C4-2B (cell line): ENCODE measurements around the gene TMEM19.

ENCODE experiments used
- H3K27ac ChIP-seq: fragments of 450-650 bp; 2 replicates; pipeline ENCODE4 v1.5.1; 2017
- CTCF ChIP-seq: fragments of 450-650 bp; conservative IDR thresholded peaks from 2 replicates; pipeline ENCODE4 v1.5.1; 2017; ENCODE audit warnings: mild to moderate bottlenecking
- ZFX ChIP-seq: fragments of 450-650 bp; IDR thresholded peaks from 2 replicates; pipeline ENCODE4 v1.6.1; 2017

TMEM19 gene

DNA sequence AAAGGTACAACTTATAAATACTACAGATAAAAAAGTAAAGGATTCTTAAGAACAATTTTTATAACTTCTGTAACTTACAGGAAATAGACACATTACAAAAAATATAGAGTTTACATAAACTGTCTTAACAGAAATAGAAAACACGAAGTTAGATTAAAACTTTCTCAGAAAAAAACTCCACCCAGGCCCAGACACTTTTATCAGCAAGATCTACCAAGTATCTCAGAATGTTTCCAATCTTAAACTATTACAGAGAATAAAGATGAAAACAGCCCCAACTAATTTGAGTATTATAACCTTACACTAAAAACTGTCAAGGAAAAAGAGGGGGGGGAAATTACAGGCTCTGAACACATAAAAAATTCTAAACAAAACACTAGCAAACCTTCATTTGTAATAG lies 30.4 kb upstream of the TMEM19 start:
- no peak overlapping the region for H3K27ac ChIP-seq
- TF ChIP-seq ZFX: no peak
- TF ChIP-seq CTCF: no peak

GRCh38 chr12:71655907-71656306 lies 30.0 kb upstream of the TMEM19 start:
- TF ChIP-seq ZFX: no peak
- no peak for TF ChIP-seq CTCF

DNA sequence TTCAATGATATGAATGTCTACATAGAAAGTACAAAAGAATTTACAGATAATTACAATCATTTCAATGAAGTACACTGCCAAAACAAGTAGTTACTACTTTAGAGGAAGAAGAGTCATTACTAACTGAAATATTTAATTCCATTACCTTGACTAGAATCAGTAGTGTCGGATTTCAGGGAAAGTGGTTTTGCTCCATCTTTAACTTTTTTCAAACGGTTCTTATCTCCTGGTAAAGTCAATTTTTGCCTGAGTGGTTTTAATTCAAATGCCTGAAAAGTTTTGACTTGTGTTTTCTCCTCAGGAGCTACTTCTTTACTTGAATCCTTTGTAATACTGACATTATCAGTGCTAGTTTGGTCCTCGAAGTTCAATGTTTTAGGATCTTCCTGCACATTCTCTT lies 29.1 kb upstream of the TMEM19 start:
- H3K27ac ChIP-seq: no peak overlapping the region
- TF ChIP-seq ZFX (no peak), CTCF (no peak)

More at GRCh38 chr12:71655907-71656306, 30.0 kb upstream of the TMEM19 start:
- H3K27ac ChIP-seq: no peak overlapping the region

- TF ChIP-seq CTCF: no peak
- no peak for TF ChIP-seq ZFX
- H3K27ac ChIP-seq: no peak overlapping the region
Observed at GRCh38 chr12:71661977-71662530, 23.8 kb upstream of the TMEM19 start.

- peak overlapping the region; percentile 98 for H3K27ac ChIP-seq
Observed at GRCh38 chr12:71662849-71663560, 22.9 kb upstream of the TMEM19 start.

GRCh38 chr12:71663561-71664410 lies 22.1 kb upstream of the TMEM19 start, which contains the start of the genes THAP2 and ZFC3H1:
Gene THAP2, plus strand, starts transcription at chr12:71664301. Its CDS starts 209 bp downstream, at chr12:71664510.
Gene ZFC3H1, minus strand, starts transcription at chr12:71663848. Its CDS starts 238 bp downstream, at chr12:71663610.
- TF ChIP-seq ZFX (no peak), CTCF (peak; percentile 30)
- H3K27ac ChIP-seq: peak within 1 kb of the TSS; percentile 98

More at GRCh38 chr12:71662849-71663560, 22.9 kb upstream of the TMEM19 start:
- no peak for TF ChIP-seq CTCF
- peak; percentile 71 for TF ChIP-seq ZFX
